ENCODE measurements around the gene OR51D1. TPM values are rescaled to one million over a fixed set of nuclear protein-coding genes. Genes with fewer than 3 reads are reported as not detected.

The OR51D1 gene
- total RNA-seq (2021) (not detected in 2 replicates), Bru-seq, nascent RNA (not detected), BruChase-seq, experiment 1, labeled RNA remaining after a 2-hour chase (not detected), BruChase-seq, experiment 2, labeled RNA remaining after a 6-hour chase (not detected)
- long read RNA-seq = 0 reads

GRCh38 chr11:4636962-4637661 lies at the start of gene OR51D1:
TSS of gene OR51D1 (plus strand) at chr11:4637477. CDS start at chr11:4639791, 2,314 bp downstream.
- peak; percentile 83 for TF ChIP-seq CTCF (conservative IDR thresholded peaks at IDR 0.05; ENCODE audit: low read depth, low read length)
- no peak for TF ChIP-seq EZH2 (IDR thresholded peaks at IDR 0.05; ENCODE audit: borderline replicate concordance, low read depth, low read length, poor library complexity, severe bottlenecking)
- no peak within 1 kb of the TSS for H3K4me3 ChIP-seq (ENCODE audit: low read depth, low read length, poor library complexity, severe bottlenecking)
- peaks cover 9% of the 10 kb centered on the region for H3K27me3 ChIP-seq (replicated peaks; ENCODE audit: insufficient read depth, low read depth, low read length, poor library complexity)
- no peaks in the 10 kb centered on the region for H3K36me3 ChIP-seq (ENCODE audit: insufficient read depth, low read length, poor library complexity, severe bottlenecking)
- POLR2A ChIA-PET (ENCODE audit: low non-redundant PET) = no interaction called here
- no TSS peak for BruUV-seq (replicated peaks)
- no peak within 1 kb of the TSS for H3K27ac ChIP-seq (ENCODE audit: low read depth, low read length, poor library complexity, severe bottlenecking)
- H3K9me3 ChIP-seq (ENCODE audit: low read depth, low read length, poor library complexity, severe bottlenecking) = no peaks in the 10 kb centered on the region
- peak; percentile 74 for DNase-seq (ENCODE audit: low spot score)
- no peaks in the 10 kb centered on the region for H3K4me1 ChIP-seq (ENCODE audit: insufficient read depth, low read length, poor library complexity, severe bottlenecking)
- intact Hi-C loops (cut with micrococcal nuclease; ENCODE audit: unreplicated experiment) = loop anchor here (1.0 to 10.0 kb wide), 4 partner anchors 190 to 1172 kb away; partner anchors contain the start of gene OR52N2
- CTCF ChIA-PET = interaction anchor here (0.9 kb wide), 2 partner anchors 43 to 189 kb away, joined by 3 to 10 read pairs; no protein-coding TSS in a partner anchor

- no peaks in the 10 kb centered on the region for H3K9me3 ChIP-seq (ENCODE audit: low read depth, low read length, poor library complexity, severe bottlenecking)
- no peaks in the 10 kb centered on the region for H3K36me3 ChIP-seq (ENCODE audit: insufficient read depth, low read length, poor library complexity, severe bottlenecking)
- no TSS peak for BruUV-seq (replicated peaks)
- no peak overlapping the region for H3K27ac ChIP-seq (ENCODE audit: low read depth, low read length, poor library complexity, severe bottlenecking)
- TF ChIP-seq CTCF (conservative IDR thresholded peaks at IDR 0.05; ENCODE audit: low read depth, low read length) (no peak), EZH2 (IDR thresholded peaks at IDR 0.05; ENCODE audit: borderline replicate concordance, low read depth, low read length, poor library complexity, severe bottlenecking) (no peak)
- intact Hi-C loops (cut with micrococcal nuclease; ENCODE audit: unreplicated experiment) = no loop called here
- H3K4me1 ChIP-seq (ENCODE audit: insufficient read depth, low read length, poor library complexity, severe bottlenecking) = no peaks in the 10 kb centered on the region
- ChIA-PET CTCF (no interaction called here), POLR2A (ENCODE audit: low non-redundant PET) (no interaction called here)
- no peak overlapping the region for H3K4me3 ChIP-seq (ENCODE audit: low read depth, low read length, poor library complexity, severe bottlenecking)
- DNase-seq (ENCODE audit: low spot score) = no peak
- no peaks in the 10 kb centered on the region for H3K27me3 ChIP-seq (replicated peaks; ENCODE audit: insufficient read depth, low read depth, low read length, poor library complexity)
These were observed 48.3 kb upstream of the OR51D1 start for GRCh38 chr11:4589017-4589416.

- no TSS peak for BruUV-seq (replicated peaks)
- no peak for DNase-seq (ENCODE audit: low spot score)
- no peaks in the 10 kb centered on the region for H3K9me3 ChIP-seq (ENCODE audit: low read depth, low read length, poor library complexity, severe bottlenecking)
- H3K27me3 ChIP-seq (replicated peaks; ENCODE audit: insufficient read depth, low read depth, low read length, poor library complexity) = no peaks in the 10 kb centered on the region
- POLR2A ChIA-PET (ENCODE audit: low non-redundant PET) = no interaction called here
- H3K36me3 ChIP-seq (ENCODE audit: insufficient read depth, low read length, poor library complexity, severe bottlenecking) = no peaks in the 10 kb centered on the region
- no peaks in the 10 kb centered on the region for H3K4me1 ChIP-seq (ENCODE audit: insufficient read depth, low read length, poor library complexity, severe bottlenecking)
- no peak within 1 kb of the TSS for H3K27ac ChIP-seq (ENCODE audit: low read depth, low read length, poor library complexity, severe bottlenecking)
- no peak for TF ChIP-seq EZH2 (IDR thresholded peaks at IDR 0.05; ENCODE audit: borderline replicate concordance, low read depth, low read length, poor library complexity, severe bottlenecking)
- no peak for TF ChIP-seq CTCF (conservative IDR thresholded peaks at IDR 0.05; ENCODE audit: low read depth, low read length)
- no peak within 1 kb of the TSS for H3K4me3 ChIP-seq (ENCODE audit: low read depth, low read length, poor library complexity, severe bottlenecking)
- CTCF ChIA-PET = no interaction called here
- intact Hi-C loops (cut with micrococcal nuclease; ENCODE audit: unreplicated experiment) = no loop called here
These were observed 43.5 kb upstream of the OR51D1 start, which contains the start of gene OR52I1 for GRCh38 chr11:4593739-4594138. TSS of gene OR52I1 (plus strand) at chr11:4594039. CDS start at chr11:4594039, 0 bp downstream.

Data from A673 (cell line).